Lower lobe of right lung (tissue), 2 donors: ENCODE data around the gene DUSP14. TPM values are rescaled to one million over a fixed set of nuclear protein-coding genes. Genes with fewer than 3 reads are reported as not detected.

Source experiments
- ATAC-seq, 2 donors: fragments of 200-7000 bp; cut with Tn5 transposase; one replicate each; pipeline ENCODE4 v1.9.1; 2020 to 2022; ENCODE audit warnings: mild to moderate bottlenecking in 2 of 2, moderate library complexity in 2 of 2
- DNase-seq: peaks from one replicate; pipeline ENCODE4 v3.0.0-alpha.2; 2020
- H3K27ac ChIP-seq: fragments of 200-600 bp; one replicate; pipeline ENCODE4 v1.8.0; 2022
- H3K27me3 ChIP-seq: fragments of 200-600 bp; one replicate; pipeline ENCODE4 v1.8.0; 2022; ENCODE audit warnings: low read depth
- H3K36me3 ChIP-seq: fragments of 200-600 bp; one replicate; pipeline ENCODE4 v1.8.0; 2022; ENCODE audit warnings: mild to moderate bottlenecking
- H3K4me1 ChIP-seq: fragments of 200-600 bp; one replicate; pipeline ENCODE4 v1.8.0; 2022
- H3K4me3 ChIP-seq: fragments of 200-600 bp; one replicate; pipeline ENCODE4 v1.8.0; 2022; ENCODE audit warnings: mild to moderate bottlenecking
- H3K9me3 ChIP-seq: fragments of 200-600 bp; one replicate; pipeline ENCODE4 v1.8.0; 2022
- CTCF ChIP-seq: fragments of 200-600 bp; IDR thresholded peaks from one replicate; pipeline ENCODE4 v1.8.0; 2022; ENCODE audit warnings: antibody characterized with exemption, mild to moderate bottlenecking
- intact Hi-C: fragments of 100-400 bp; cut with DNase I; formaldehyde crosslinking; loops from one replicate; pipeline ENCODE4 v1.11.0; 2022
- total RNA-seq: library from RNA; stranded (reverse); fragmentation: NEBNext Ultra II Directional; extraction: Animal tissue kit (Norgen Biotek cat#: 25700); gene quantifications from one replicate; pipeline ENCODE4 v1.2.1, GENCODE V29; 2021
- donor health status: DM: no; HTN: yes; CAD: no; lungs with severe emphysema.

The DUSP14 gene
- total RNA-seq, 1 donor from 2014 or later, result 7.7 TPM

DNA sequence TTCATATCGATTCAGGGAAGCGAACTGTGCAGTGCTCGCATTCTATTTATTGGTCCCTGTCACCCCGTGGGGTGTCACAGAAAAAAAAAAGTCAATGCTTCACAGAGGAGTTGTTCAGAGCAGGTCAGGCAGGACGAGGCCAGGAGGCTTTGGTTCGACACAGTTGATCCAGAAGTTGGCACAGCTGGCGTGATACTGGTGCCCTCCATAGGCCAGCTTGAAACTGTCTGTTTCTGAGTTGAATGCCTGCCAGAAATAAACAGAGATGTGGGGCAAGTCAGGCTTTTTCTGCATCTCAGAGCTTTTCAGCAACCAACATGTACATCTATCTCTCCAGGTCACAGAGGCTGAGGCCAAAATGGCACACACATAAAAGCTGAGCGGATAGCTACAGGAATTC lies 29.1 kb downstream of the DUSP14 start:
- no peak for DNase-seq
- intact Hi-C loops, result no loop called here
- H3K27ac ChIP-seq, result no peak overlapping the region
- ATAC-seq, result no peak
- no peak overlapping the region for H3K4me3 ChIP-seq
- H3K36me3 ChIP-seq, result peaks cover 91% of the 10 kb centered on the region
- no peaks in the 10 kb centered on the region for H3K27me3 ChIP-seq
- no peaks in the 10 kb centered on the region for H3K4me1 ChIP-seq
- TF ChIP-seq CTCF, result no peak
- H3K9me3 ChIP-seq, result no peaks in the 10 kb centered on the region

GRCh38 chr17:37519251-37519985 lies 29.7 kb downstream of the DUSP14 start:
- Histone ChIP-seq H3K27ac (no peak overlapping the region), H3K36me3 (peaks cover 93% of the 10 kb centered on the region), H3K27me3 (no peaks in the 10 kb centered on the region), H3K4me3 (no peak overlapping the region), H3K4me1 (no peaks in the 10 kb centered on the region), H3K9me3 (no peaks in the 10 kb centered on the region)
- ATAC-seq (no peak), DNase-seq (no peak)
- intact Hi-C loops, result no loop called here
- TF ChIP-seq CTCF, result no peak

DNA sequence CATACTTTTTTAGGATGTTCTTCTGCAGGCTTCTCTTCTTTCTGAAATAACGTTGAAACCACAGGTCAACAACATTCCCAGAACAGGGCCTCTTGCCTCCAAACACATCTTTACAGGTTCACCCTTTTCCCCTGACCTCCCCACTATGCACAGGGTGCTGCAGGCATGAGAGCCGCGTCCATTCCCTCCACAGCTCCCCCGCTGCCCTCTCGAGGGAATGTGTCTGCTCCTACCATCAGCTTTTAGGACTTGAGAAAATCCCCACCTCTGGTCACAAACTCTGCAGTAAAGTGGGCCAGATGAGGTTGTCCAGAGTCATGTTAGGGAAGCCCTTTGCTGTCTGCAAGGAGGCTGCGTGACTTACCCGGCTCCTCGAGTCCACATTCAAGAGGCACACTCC lies 30.5 kb downstream of the DUSP14 start:
- Histone ChIP-seq H3K36me3 (peaks cover 90% of the 10 kb centered on the region), H3K27me3 (no peaks in the 10 kb centered on the region), H3K4me3 (no peak overlapping the region), H3K27ac (no peak overlapping the region), H3K9me3 (no peaks in the 10 kb centered on the region), H3K4me1 (no peaks in the 10 kb centered on the region)
- intact Hi-C loops, result no loop called here
- no peak for ATAC-seq
- DNase-seq, result no peak
- no peak for TF ChIP-seq CTCF

DNA sequence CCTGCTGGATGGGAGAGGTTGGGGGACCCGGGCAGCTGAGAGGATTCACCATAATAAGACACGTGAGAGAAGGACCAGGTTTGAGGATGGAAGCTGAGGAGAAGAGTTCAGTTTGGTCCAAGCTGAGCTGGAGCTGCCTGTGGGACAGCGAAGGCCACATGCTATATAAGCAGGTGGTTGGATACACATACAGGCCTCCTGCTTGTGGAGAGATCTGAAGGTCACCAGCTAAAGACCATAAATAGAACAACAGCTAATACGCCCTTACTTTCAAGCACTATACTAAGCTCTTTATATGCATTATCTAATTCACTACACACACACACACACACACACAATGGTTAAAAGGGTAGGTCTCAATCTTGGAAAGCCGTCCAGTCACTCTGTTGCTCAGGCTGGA lies 32.1 kb downstream of the DUSP14 start:
- H3K27ac ChIP-seq, result no peak overlapping the region
- no peak for ATAC-seq
- peaks cover 85% of the 10 kb centered on the region for H3K36me3 ChIP-seq
- H3K9me3 ChIP-seq, result no peaks in the 10 kb centered on the region
- no peak for TF ChIP-seq CTCF
- intact Hi-C loops, result no loop called here
- H3K27me3 ChIP-seq, result no peaks in the 10 kb centered on the region
- no peaks in the 10 kb centered on the region for H3K4me1 ChIP-seq
- no peak overlapping the region for H3K4me3 ChIP-seq
- no peak for DNase-seq

GRCh38 chr17:37523715-37524219 lies 34.1 kb downstream of the DUSP14 start:
- no peak overlapping the region for H3K4me3 ChIP-seq
- no peak overlapping the region for H3K27ac ChIP-seq
- DNase-seq, result no peak
- intact Hi-C loops, result no loop called here
- ATAC-seq, result no peak
- peaks cover 85% of the 10 kb centered on the region for H3K36me3 ChIP-seq
- no peaks in the 10 kb centered on the region for H3K27me3 ChIP-seq
- H3K4me1 ChIP-seq, result no peaks in the 10 kb centered on the region
- TF ChIP-seq CTCF, result no peak
- H3K9me3 ChIP-seq, result no peaks in the 10 kb centered on the region
